H1 (cell line): ENCODE data around the gene CNR1. TPM values are rescaled to one million over a fixed set of nuclear protein-coding genes. Genes with fewer than 3 reads are reported as not detected.

ENCODE experiments used
- CTCF ChIA-PET: fragments of 300-600 bp; sonication (Branson Sonifier 250); formaldehyde crosslinking; loops from one replicate; lab custom pipeline; 2021; ENCODE audit not compliant: partially characterized antibody; lab: Charles Lee
- POLR2A ChIA-PET: fragments of 300-600 bp; sonication (Branson Sonifier 250); formaldehyde crosslinking; loops from one replicate; lab custom pipeline; 2021; ENCODE audit warnings: inconsistent platforms; ENCODE audit not compliant: partially characterized antibody; lab: Charles Lee
- DNase-seq, 2 experiments: peaks; one replicate each; pipeline versions ENCODE4 v3.0.0 to v3.0.0-alpha.2; 2010 to 2022; ENCODE audit warnings: low spot score in 2 of 2, low read depth in 1 of 2, mixed read lengths in 1 of 2
- FAIRE-seq: peaks from 2 replicates; lab custom pipeline; 2011; peaks lifted over from hg19 to GRCh38; lab: Jason Lieb, UNC
- H2AFZ ChIP-seq: 2 replicates; pipeline ENCODE4 v1.8.1; 2012; ENCODE audit warnings: low read length, inconsistent platforms
- H2AK5ac ChIP-seq: 2 replicates; pipeline ENCODE4 v1.6.1; 2013; ENCODE audit warnings: low read depth, low read length
- H2BK120ac ChIP-seq: replicated peaks from 2 replicates; pipeline ENCODE3; 2013; ENCODE audit warnings: low read depth, low read length, inconsistent platforms
- H2BK12ac ChIP-seq: 2 replicates; pipeline ENCODE4 v1.6.1; 2013; ENCODE audit warnings: low read depth, low read length
- H2BK15ac ChIP-seq: 2 replicates; pipeline ENCODE4 v1.6.1; 2013; ENCODE audit warnings: low read length
- H2BK20ac ChIP-seq: 2 replicates; pipeline ENCODE4 v1.6.1; 2013; ENCODE audit warnings: low read length
- H2BK5ac ChIP-seq: 2 replicates; pipeline ENCODE4 v1.6.1; 2013; ENCODE audit warnings: low read depth, low read length
- H3K14ac ChIP-seq: 2 replicates; pipeline ENCODE4 v1.6.1; 2013; ENCODE audit warnings: inconsistent platforms; ENCODE audit not compliant: insufficient read length
- H3K18ac ChIP-seq: 2 replicates; pipeline ENCODE4 v1.6.1; 2013; ENCODE audit warnings: low read length; ENCODE audit errors: extremely low read depth
- H3K23ac ChIP-seq: 2 replicates; pipeline ENCODE4 v1.6.1; 2013; ENCODE audit warnings: inconsistent platforms; ENCODE audit not compliant: insufficient read length
- H3K23me2 ChIP-seq: 2 replicates; pipeline ENCODE4 v1.6.1; 2013; ENCODE audit warnings: low read depth, low read length
- H3K27ac ChIP-seq: 2 replicates; pipeline ENCODE4 v1.6.1; 2011; ENCODE audit warnings: low read depth, low read length, inconsistent platforms
- H3K27me3 ChIP-seq, 4 experiments: replicated peaks in 1 of 4; 1 replicate in 1 of 4; 2 replicates in 3 of 4; pipeline versions ENCODE4 v1.6.1 to v1.8.1; 2011 to 2013; ENCODE audit warnings: low read length in 3 of 4, mild to moderate bottlenecking in 3 of 4, inconsistent platforms in 2 of 4, mixed read lengths in 2 of 4, moderate library complexity in 1 of 4; ENCODE audit not compliant: control insufficient read depth in 3 of 4, insufficient read depth in 3 of 4; ENCODE audit errors: extremely low read depth in 1 of 4
- H3K36me3 ChIP-seq, 4 experiments: 2 replicates each; pipeline versions ENCODE4 v1.6.1 to v1.8.1; 2011 to 2013; ENCODE audit warnings: mild to moderate bottlenecking in 4 of 4, low read length in 3 of 4, moderate library complexity in 2 of 4, control low read depth in 1 of 4, inconsistent platforms in 1 of 4; ENCODE audit not compliant: insufficient read depth in 4 of 4, control insufficient read depth in 2 of 4
- H3K4ac ChIP-seq: replicated peaks from 2 replicates; pipeline ENCODE3; 2013; ENCODE audit warnings: low read length, low read depth, mixed read lengths, inconsistent platforms; ENCODE audit not compliant: insufficient read length
- H3K4me1 ChIP-seq, 4 experiments: replicated peaks in 1 of 4; 1 replicate in 1 of 4; 2 replicates in 3 of 4; pipeline versions ENCODE4 v1.6.1 to v1.8.1; 2011 to 2013; ENCODE audit warnings: low read length in 3 of 4, inconsistent platforms in 2 of 4, mixed read lengths in 1 of 4; ENCODE audit not compliant: insufficient read depth in 4 of 4, control insufficient read depth in 3 of 4
- H3K4me2 ChIP-seq, 2 experiments: 2 replicates each; pipeline versions ENCODE4 v1.6.1 to v1.8.1; 2011 to 2013; ENCODE audit warnings: low read depth in 2 of 2, low read length in 2 of 2, control low read depth in 1 of 2, inconsistent platforms in 1 of 2, mild to moderate bottlenecking in 1 of 2; ENCODE audit not compliant: insufficient read depth in 1 of 2
- H3K4me3 ChIP-seq, 4 experiments: fragments of 200-600, 300-600 bp in 1 of 4; sonication (generic), shearing (Covaris generic), sonication (Bioruptor Twin) in 1 of 4; 2 replicates each; pipeline versions ENCODE4 v1.5.1 to v1.8.1; 2011 to 2016; ENCODE audit warnings: low read length in 4 of 4, low read depth in 3 of 4, control low read depth in 2 of 4, inconsistent platforms in 2 of 4, mild to moderate bottlenecking in 2 of 4, mixed read lengths in 1 of 4, moderate library complexity in 1 of 4; ENCODE audit not compliant: insufficient read depth in 2 of 4; ENCODE audit errors: extremely low read depth in 1 of 4
- H3K56ac ChIP-seq: replicated peaks from 2 replicates; pipeline ENCODE3; 2013; ENCODE audit warnings: low read depth, mild to moderate bottlenecking, mixed read lengths, low read length, inconsistent platforms; ENCODE audit not compliant: insufficient read length
- H3K79me1 ChIP-seq: 2 replicates; pipeline ENCODE4 v1.6.1; 2013; ENCODE audit warnings: low read depth, low read length, control low read depth
- H3K79me2 ChIP-seq, 2 experiments: 2 replicates each; pipeline versions ENCODE4 v1.6.1 to v1.8.1; 2012 to 2013; ENCODE audit warnings: low read length in 2 of 2, mild to moderate bottlenecking in 2 of 2, inconsistent platforms in 1 of 2; ENCODE audit not compliant: insufficient read depth in 2 of 2, control insufficient read depth in 1 of 2
- H3K9ac ChIP-seq, 4 experiments: replicated peaks in 1 of 4; 1 replicate in 1 of 4; 2 replicates in 3 of 4; pipeline versions ENCODE4 v1.6.1 to v1.8.1; 2011 to 2013; ENCODE audit warnings: low read depth in 3 of 4, low read length in 3 of 4, control low read depth in 2 of 4, mild to moderate bottlenecking in 2 of 4, moderate library complexity in 2 of 4, inconsistent platforms in 1 of 4; ENCODE audit errors: extremely low read depth in 1 of 4
- H3K9me3 ChIP-seq, 2 experiments: 2 replicates each; pipeline versions ENCODE4 v1.6.1 to v1.8.1; 2012 to 2013; ENCODE audit warnings: mild to moderate bottlenecking in 2 of 2, moderate library complexity in 2 of 2, control low read depth in 1 of 2, inconsistent platforms in 1 of 2, low read depth in 1 of 2, low read length in 1 of 2, mixed read lengths in 1 of 2; ENCODE audit not compliant: insufficient read depth in 2 of 2
- H4K20me1 ChIP-seq, 2 experiments: replicated peaks in 1 of 2; 2 replicates each; pipeline versions ENCODE3 to v1.8.1; 2011 to 2013; ENCODE audit warnings: inconsistent platforms in 2 of 2, low read length in 2 of 2, mild to moderate bottlenecking in 1 of 2; ENCODE audit not compliant: insufficient read depth in 2 of 2, control insufficient read depth in 1 of 2
- H4K5ac ChIP-seq: 2 replicates; pipeline ENCODE4 v1.6.1; 2013; ENCODE audit warnings: low read length, low read depth, mixed read lengths, inconsistent platforms; ENCODE audit not compliant: insufficient read length
- H4K8ac ChIP-seq: 2 replicates; pipeline ENCODE4 v1.8.0; 2013; ENCODE audit warnings: mild to moderate bottlenecking, moderate library complexity, low read length, inconsistent platforms; ENCODE audit not compliant: insufficient read depth; ENCODE audit errors: extremely low read depth
- H4K91ac ChIP-seq: replicated peaks from 2 replicates; pipeline ENCODE3; 2013; ENCODE audit warnings: low read length, mixed read lengths, inconsistent platforms; ENCODE audit not compliant: insufficient read length
- RFX5 ChIP-seq: IDR thresholded peaks from 2 replicates; pipeline ENCODE4 v1.6.1; 2011; ENCODE audit warnings: low read depth, low read length, improper control_type of control experiment, borderline replicate concordance
- WGBS, 2 experiments: shearing (Covaris generic) in 1 of 2; methylation state at CpG; one replicate each; pipeline versions ENCODE4 v1.1.6 to v1.1.7; 2013 to 2015; ENCODE audit warnings: low lambda C conversion rate in 2 of 2, mixed read lengths in 2 of 2, inconsistent platforms in 1 of 2, low coverage in 1 of 2, missing lambda C conversion rate in 1 of 2; ENCODE audit not compliant: insufficient replicate concordance in 2 of 2, insufficient coverage in 1 of 2, insufficient read length in 1 of 2; ENCODE audit errors: extremely low coverage in 1 of 2, missing lambda C conversion rate in 1 of 2; 5-methylcytosine and 5-hydroxymethylcytosine counted together
- polyA plus RNA-seq, 7 experiments: library from polyadenylated mRNA; depleted of rRNA in 3 of 7; stranded (reverse) in 5 of 7; unstranded in 2 of 7; fragments of >200 nt in 5 of 7; fragments of 200-250 nt in 2 of 7; gene quantifications; 1 replicate in 5 of 7; 2 replicates in 1 of 7; 4 replicates in 1 of 7; pipeline versions ENCODE4 v1.2.1 to v1.2.3, GENCODE V29; 2011 to 2013; ENCODE audit warnings: missing spikeins in 2 of 7, mixed read lengths in 2 of 7
- total RNA-seq: library from RNA; stranded (reverse); fragmentation: NEBNext Ultra II Directional; extraction: Animal tissue kit (Norgen Biotek cat#: 25700); gene quantifications from 2 replicates; pipeline ENCODE4 v1.2.1, GENCODE V29; 2021

Gene CNR1
- total and polyA plus RNA-seq, 2 of the 8 experiments (the other 6 are each of a cell fraction or from before 2014, with no cell fraction given): 0.83 to 3.1 TPM

GRCh38 chr6:88124925-88125557 is 41.1 kb downstream of the CNR1 start:
- Histone ChIP-seq H3K4ac (no peak overlapping the region), H3K79me1 (no peaks in the 10 kb centered on the region), H2BK120ac (no peak overlapping the region), H3K18ac (no peak overlapping the region), H3K9me3 (no peaks in the 10 kb centered on the region), H3K14ac (no peak overlapping the region), H3K23ac (no peak overlapping the region), H4K5ac (no peak overlapping the region), H3K56ac (no peak overlapping the region), H3K4me1 (peaks cover 1 to 7% (median 6%) of the 10 kb centered on the region in 4 experiments; a peak in 4 of 7 replicates), H2BK20ac (no peak overlapping the region), H3K4me3 (no peak overlapping the region), H3K79me2 (no peaks in the 10 kb centered on the region), H2BK15ac (no peak overlapping the region), H3K4me2 (no peak overlapping the region), H2BK5ac (no peak overlapping the region), H2AFZ (no peak overlapping the region), H2BK12ac (no peak overlapping the region), H3K27ac (no peak overlapping the region), H4K91ac (no peak overlapping the region), H3K27me3 (no peaks in the 10 kb centered on the region), H3K9ac (no peak overlapping the region), H4K20me1 (no peaks in the 10 kb centered on the region), H2AK5ac (no peak overlapping the region), H4K8ac (no peak overlapping the region), H3K36me3 (no peaks in the 10 kb centered on the region), H3K23me2 (no peaks in the 10 kb centered on the region)
- 82% methylated on average over 3 of the region's 3 CpGs; no CpG with 5 or more reads in 1 of the 2 experiments for WGBS, 2 experiments
- ChIA-PET CTCF (interaction anchor here (0.5 to 1.5 kb wide), 2 partner anchors 17 to 152 kb away, joined by 3 to 4 read pairs; no protein-coding TSS in a partner anchor), POLR2A (no interaction called here)
- FAIRE-seq: no peak
- DNase-seq: no peak
- TF ChIP-seq RFX5: no peak
